GM06990 (cell line): Measurements from ENCODE around the gene AP1G2.
A peak's percentile ranks its signal among the peaks of the same experiment; 100 is the strongest.
"Not testable (repeated sequence)": the region's sequence is repeated elsewhere in the genome, so short reads cannot be mapped to it uniquely, and the experiment has no call there.

Experiments used
- DNase-seq: peaks from one replicate; pipeline ENCODE4 v3.0.0-alpha.2; 2011; ENCODE audit not compliant: insufficient read length; ENCODE audit errors: extremely low read depth
- H3K27me3 ChIP-seq: replicated peaks from 2 replicates; pipeline ENCODE4 v1.6.0; 2011; ENCODE audit warnings: low read length; ENCODE audit not compliant: control insufficient read depth, insufficient read depth
- H3K36me3 ChIP-seq: 2 replicates; pipeline ENCODE4 v1.5.1; 2011; ENCODE audit warnings: low read length; ENCODE audit not compliant: control insufficient read depth, insufficient read depth
- H3K4me3 ChIP-seq: replicated peaks from 2 replicates; pipeline ENCODE4 v1.5.1; 2011; ENCODE audit warnings: low read depth, mild to moderate bottlenecking, control low read depth, low read length
- CTCF ChIP-seq: IDR thresholded peaks from 2 replicates; pipeline ENCODE4 v1.5.1; 2011; ENCODE audit warnings: low read length, control low read depth, mild to moderate bottlenecking, inconsistent platforms; ENCODE audit not compliant: insufficient read depth, poor library complexity, severe bottlenecking

The AP1G2 gene

GRCh38 chr14:23589606-23590005 is 22.0 kb upstream of the AP1G2 start:
- DNase-seq = no peak
- Histone ChIP-seq H3K4me3 (no peak overlapping the region), H3K27me3 (no peaks in the 10 kb centered on the region), H3K36me3 (no peaks in the 10 kb centered on the region)
- no peak for TF ChIP-seq CTCF

- DNase-seq = peak; percentile 65
- TF ChIP-seq CTCF = peak; percentile 94
- Histone ChIP-seq H3K4me3 (no peak overlapping the region), H3K36me3 (no peaks in the 10 kb centered on the region), H3K27me3 (no peaks in the 10 kb centered on the region)
These were observed 21.4 kb upstream of the AP1G2 start for GRCh38 chr14:23588884-23589598.

GRCh38 chr14:23584527-23585203 is 17.1 kb upstream of the AP1G2 start:
- H3K27me3 ChIP-seq, H3K4me3 ChIP-seq, DNase-seq, H3K36me3 ChIP-seq: not testable (repeated sequence)

- H3K27me3 ChIP-seq, H3K36me3 ChIP-seq, DNase-seq, H3K4me3 ChIP-seq: not testable (repeated sequence)
These were observed 16.4 kb upstream of the AP1G2 start for GRCh38 chr14:23583761-23584526.

- H3K27me3 ChIP-seq = no peaks in the 10 kb centered on the region
- DNase-seq = no peak
- no peak overlapping the region for H3K4me3 ChIP-seq
- TF ChIP-seq CTCF = no peak
- H3K36me3 ChIP-seq = no peaks in the 10 kb centered on the region
These were observed 15.5 kb upstream of the AP1G2 start for GRCh38 chr14:23582906-23583760.

- no peaks in the 10 kb centered on the region for H3K36me3 ChIP-seq
- H3K27me3 ChIP-seq = no peaks in the 10 kb centered on the region; the same call in 1 of the 2 replicates
- no peak for DNase-seq
- TF ChIP-seq CTCF = no peak
- no peak overlapping the region for H3K4me3 ChIP-seq
These were observed 13.3 kb upstream of the AP1G2 start for GRCh38 chr14:23580948-23581281.
